IPS DF 4.7 (cell line): ENCODE results near the gene DAB1.

Experiments used
- DNase-seq: peaks from one replicate; pipeline ENCODE4 v3.0.0-alpha.2; 2013; ENCODE audit warnings: low spot score; ENCODE audit errors: extremely low read depth

Gene DAB1

GRCh38 chr1:56957931-56958330 lies 465.9 kb downstream of the DAB1 start:
- no peak for DNase-seq

- DNase-seq, result no peak
These were observed 469.2 kb downstream of the DAB1 start for GRCh38 chr1:56954664-56955063.

- DNase-seq, result no peak
These were observed 470.5 kb downstream of the DAB1 start for GRCh38 chr1:56953386-56953785.

GRCh38 chr1:56952501-56952900 lies 471.4 kb downstream of the DAB1 start:
- no peak for DNase-seq

- no peak for DNase-seq
These were observed 475.3 kb downstream of the DAB1 start for GRCh38 chr1:56948403-56949023.
